Activated naive CD4-positive, alpha-beta T cell treated with anti-CD3 and anti-CD28 coated beads, Interleukin-2, amount 50 U/mL, for 72 hours (primary cell): Measurements from ENCODE around the gene CLSTN1. TPM values are rescaled to one million over a fixed set of nuclear protein-coding genes. Genes with fewer than 3 reads are reported as not detected.
A peak's percentile ranks its signal among the peaks of the same experiment; 100 is the strongest.

Experiments used
- ATAC-seq, 2 donors: fragments of 150-1000 bp; cut with Tn5 transposase; 2 replicates each; pipeline ENCODE4 v1.10.0; 2021; ENCODE audit warnings: mild to moderate bottlenecking in 2 of 2, moderate library complexity in 2 of 2
- DNase-seq, 2 donors: peaks; one replicate each; pipeline ENCODE4 v3.0.0; 2021 to 2022; ENCODE audit warnings: low spot score in 2 of 2
- H3K27ac Mint-ChIP-seq, 2 donors: one replicate each; pipeline ENCODE4 v1.8.0; 2022; ENCODE audit warnings: mild to moderate bottlenecking in 2 of 2, mixed read lengths in 2 of 2
- H3K36me3 Mint-ChIP-seq, 2 donors: one replicate each; pipeline ENCODE4 v1.8.0; 2022; ENCODE audit warnings: mixed read lengths in 2 of 2
- H3K9me3 Mint-ChIP-seq, 2 donors: one replicate each; pipeline ENCODE4 v1.8.0; 2022; ENCODE audit warnings: mixed read lengths in 2 of 2
- total RNA-seq, 2 donors: library from RNA; stranded (reverse); gene quantifications; one replicate each; pipeline ENCODE4 v1.2.3, GENCODE V29; 2022

CLSTN1 gene
- total RNA-seq, 2 donors from 2014 or later: 15.6 to 43.3 TPM

- DNase-seq: peak; percentile 39 to 83
- Mint-ChIP-seq H3K27ac (peak overlapping the region; percentile 60 to 75), H3K9me3 (no peaks in the 10 kb centered on the region), H3K36me3 (peaks cover 13 to 26% of the 10 kb centered on the region in 2 donors)
- ATAC-seq: peak; percentile 47 to 75
Measured at GRCh38 chr1:9687120-9687873, 136.5 kb downstream of the CLSTN1 start.

GRCh38 chr1:9684801-9685200 is 139.0 kb downstream of the CLSTN1 start:
- H3K36me3 Mint-ChIP-seq: peaks cover 0 to 8% of the 10 kb centered on the region in 2 donors
- ATAC-seq: no peak
- no peak overlapping the region for H3K27ac Mint-ChIP-seq
- no peak for DNase-seq
- no peaks in the 10 kb centered on the region for H3K9me3 Mint-ChIP-seq

GRCh38 chr1:9680828-9681227 is 142.9 kb downstream of the CLSTN1 start:
- ATAC-seq: no peak
- peaks cover 0 to 4% of the 10 kb centered on the region in 2 donors for H3K9me3 Mint-ChIP-seq
- no peak for DNase-seq
- peak overlapping the region in 1 of 2 donors; percentile 88 for H3K27ac Mint-ChIP-seq
- peaks cover 6 to 44% of the 10 kb centered on the region in 2 donors for H3K36me3 Mint-ChIP-seq

GRCh38 chr1:9680091-9680490 is 143.7 kb downstream of the CLSTN1 start:
- Mint-ChIP-seq H3K27ac (no peak overlapping the region), H3K36me3 (peaks cover 6 to 44% of the 10 kb centered on the region in 2 donors), H3K9me3 (peaks cover 0 to 4% of the 10 kb centered on the region in 2 donors)
- DNase-seq (no peak), ATAC-seq (no peak)

Other genes starting within 250 kb of the CLSTN1 start
- 10 to 100 TPM; 14.8 to 16.5 TPM for gene TMEM201, start 235.1 kb downstream of the CLSTN1 start, total RNA-seq
- 100 to 1,000 TPM; 118 to 138 TPM for gene PIK3CD, start 172.2 kb downstream of the CLSTN1 start, total RNA-seq
- gene CTNNBIP1, start 86.3 kb upstream of the CLSTN1 start, total RNA-seq: 10 to 100 TPM; 14.5 to 14.6 TPM
- 10 to 100 TPM; 14.0 to 30.8 TPM for gene LZIC, start 119.4 kb upstream of the CLSTN1 start, total RNA-seq
- gene NMNAT1, start 119.5 kb upstream of the CLSTN1 start, total RNA-seq: 10 to 100 TPM in 1 of 2 donors, 1 to 10 TPM in 1; 6.0 to 13.1 TPM
- not detected for gene RBP7, start 173.3 kb upstream of the CLSTN1 start, total RNA-seq
- gene UBE4B, start 209.0 kb upstream of the CLSTN1 start, total RNA-seq: 10 to 100 TPM; 30.0 to 44.4 TPM